ENCODE data around the gene TDRD15.
"Not testable (repeated sequence)": the region's sequence is repeated elsewhere in the genome, so short reads cannot be mapped to it uniquely, and the experiment has no call there.

Gene TDRD15

DNA sequence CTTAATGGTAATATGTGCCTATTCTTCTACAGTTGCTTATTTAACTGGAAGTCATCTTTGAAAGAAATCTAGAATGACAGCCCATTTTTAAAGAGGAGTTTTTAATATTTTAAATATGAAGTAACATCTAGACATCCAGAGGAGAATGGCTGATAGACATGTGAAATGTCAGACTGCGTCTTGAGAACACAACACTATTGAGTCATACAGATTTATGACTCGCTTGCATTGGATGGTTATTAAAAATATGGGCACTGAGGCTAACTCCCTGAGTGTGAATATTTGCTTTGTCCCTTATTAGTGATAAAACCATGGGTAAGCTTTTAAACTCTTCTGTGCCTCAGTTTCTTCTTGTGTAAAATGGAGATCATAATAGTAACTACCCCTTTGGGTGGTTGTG is 22.9 kb downstream of the TDRD15 start:
- no peak for DNase-seq (ENCODE audit: low spot score)

GRCh38 chr2:21148718-21149117 is 24.9 kb downstream of the TDRD15 start:
- DNase-seq (ENCODE audit: low spot score): no peak

DNA sequence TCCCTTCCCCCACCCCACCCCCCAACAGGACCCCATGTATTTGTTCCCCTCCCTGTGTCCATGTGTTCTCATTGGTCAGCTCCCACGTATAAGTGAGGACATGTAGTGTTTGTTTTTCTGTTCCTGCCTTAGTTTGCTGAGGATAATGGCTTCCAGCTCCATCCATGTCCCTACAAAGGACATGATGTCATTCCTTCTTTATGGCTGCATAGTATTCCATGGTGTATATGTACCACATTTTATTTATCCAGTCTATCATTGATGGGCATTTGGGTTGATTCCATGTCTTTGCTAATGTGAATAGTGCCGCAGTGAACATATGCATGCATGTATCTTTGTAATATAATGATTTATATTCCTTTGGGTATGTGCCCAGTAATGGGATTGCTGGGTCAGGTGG is 27.5 kb downstream of the TDRD15 start:
- not testable (repeated sequence) for DNase-seq (ENCODE audit: low spot score)

DNA sequence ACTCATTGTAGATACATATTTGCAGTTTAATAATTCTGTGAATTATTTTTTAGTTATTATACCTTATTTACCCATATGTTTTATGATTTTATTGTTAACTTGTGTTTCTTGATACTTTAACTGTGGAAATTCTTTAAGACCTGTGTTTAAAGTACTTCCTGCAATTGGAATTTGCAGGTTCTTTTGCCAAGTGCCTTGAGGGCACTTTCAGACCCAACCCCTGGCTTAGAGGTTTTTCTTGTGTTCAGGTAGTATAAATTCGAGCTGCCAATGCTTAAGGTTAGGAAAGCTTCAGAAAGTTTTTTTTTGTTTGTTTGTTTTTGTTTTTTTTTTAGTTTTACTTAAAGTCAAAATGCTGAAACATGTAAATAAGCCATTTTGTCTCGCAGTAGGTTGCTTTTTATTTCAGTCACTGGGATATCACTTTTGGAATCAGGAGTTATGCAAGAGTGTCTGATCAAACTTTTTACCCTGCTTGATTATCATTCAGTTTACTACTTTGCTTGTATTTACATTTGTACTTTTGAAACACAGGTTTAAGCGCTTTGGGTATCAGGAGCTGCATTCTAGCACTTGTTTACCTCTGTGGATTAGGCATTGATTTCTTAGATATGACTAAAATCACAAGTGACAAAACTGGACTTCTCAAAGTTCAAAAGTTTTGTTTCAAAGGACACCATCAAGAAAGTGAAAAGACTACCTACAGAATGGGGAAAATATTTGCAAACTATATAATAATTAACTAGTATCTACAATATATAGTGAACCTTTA is 31.8 kb downstream of the TDRD15 start:
- DNase-seq (ENCODE audit: low spot score): no peak

- no peak for DNase-seq (ENCODE audit: low spot score)
Observed at GRCh38 chr2:21161122-21161521, 37.4 kb downstream of the TDRD15 start.

- DNase-seq (ENCODE audit: low spot score): no peak
Observed at GRCh38 chr2:21161832-21162614, 38.3 kb downstream of the TDRD15 start.

DNA sequence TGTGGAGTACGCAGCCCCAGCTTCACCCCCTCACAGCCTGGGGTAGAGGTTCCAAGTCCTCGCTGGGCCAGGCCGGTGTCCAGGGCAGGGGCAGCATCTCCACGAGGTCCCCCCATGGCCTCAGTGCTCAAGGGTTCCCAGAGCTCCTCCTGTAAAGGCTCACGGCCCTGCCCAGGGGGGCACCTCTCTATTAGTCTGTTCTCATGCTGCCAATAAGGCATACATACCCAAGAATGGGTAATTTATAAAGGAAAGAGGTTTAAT is 38.8 kb downstream of the TDRD15 start:
- DNase-seq (ENCODE audit: low spot score): no peak

DNA sequence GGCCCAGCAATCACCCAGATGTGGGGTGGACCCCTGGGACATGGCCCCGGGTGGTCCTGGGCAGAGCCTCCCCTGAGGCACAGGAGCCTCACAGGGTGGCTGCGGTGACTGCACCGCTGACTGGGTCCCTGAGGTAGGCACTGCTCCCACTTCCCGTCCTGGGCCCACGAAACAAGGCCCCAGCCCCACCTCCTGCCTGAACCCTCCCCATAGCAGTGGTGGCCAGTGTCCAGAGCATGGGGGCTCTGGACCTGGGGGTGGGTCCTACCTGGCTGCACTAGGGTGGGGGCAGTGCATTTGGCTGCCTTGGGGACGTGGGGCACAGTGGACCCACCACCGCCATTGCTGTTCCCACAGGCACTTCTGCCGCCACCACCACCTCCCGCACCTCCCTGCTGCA is 39.4 kb downstream of the TDRD15 start:
- DNase-seq (ENCODE audit: low spot score): no peak

GRCh38 chr2:21165350-21165749 is 41.6 kb downstream of the TDRD15 start:
- DNase-seq (ENCODE audit: low spot score): no peak

DNA sequence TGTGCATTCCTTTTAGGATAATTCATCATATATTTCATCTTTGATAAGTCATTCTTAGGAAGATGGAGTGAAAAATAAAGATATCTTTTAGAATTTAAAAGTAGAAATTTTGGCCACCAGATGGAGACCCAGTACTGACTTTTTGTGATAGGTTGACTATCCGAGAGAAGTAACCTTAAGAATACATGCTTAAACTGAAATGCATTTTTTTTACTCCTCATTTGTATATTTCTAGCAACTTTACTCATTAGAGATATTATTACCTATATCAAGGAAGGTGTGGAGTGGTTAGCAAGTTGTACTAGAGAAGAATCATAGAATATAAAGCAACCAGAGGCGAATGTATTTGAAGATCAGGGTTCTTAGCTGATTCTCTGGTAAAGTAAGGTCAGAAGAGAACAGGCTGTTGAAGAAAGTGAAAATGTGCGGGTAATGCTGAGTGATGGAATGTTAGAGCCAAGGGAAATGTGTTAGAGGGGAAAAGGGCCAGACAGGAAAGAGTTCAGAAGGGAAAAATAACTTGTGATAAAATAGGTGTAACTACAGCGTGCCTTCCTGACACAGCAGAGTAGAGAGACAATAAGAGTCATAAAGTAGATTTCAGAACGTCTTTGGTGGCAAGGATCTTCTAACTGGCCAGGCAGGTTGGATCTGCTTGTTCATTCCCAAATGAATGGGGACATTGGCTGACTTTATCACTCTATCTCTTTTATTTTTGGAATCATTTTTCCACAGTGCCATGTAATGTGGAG is 52.3 kb downstream of the TDRD15 start:
- no peak for DNase-seq (ENCODE audit: low spot score)

DNA sequence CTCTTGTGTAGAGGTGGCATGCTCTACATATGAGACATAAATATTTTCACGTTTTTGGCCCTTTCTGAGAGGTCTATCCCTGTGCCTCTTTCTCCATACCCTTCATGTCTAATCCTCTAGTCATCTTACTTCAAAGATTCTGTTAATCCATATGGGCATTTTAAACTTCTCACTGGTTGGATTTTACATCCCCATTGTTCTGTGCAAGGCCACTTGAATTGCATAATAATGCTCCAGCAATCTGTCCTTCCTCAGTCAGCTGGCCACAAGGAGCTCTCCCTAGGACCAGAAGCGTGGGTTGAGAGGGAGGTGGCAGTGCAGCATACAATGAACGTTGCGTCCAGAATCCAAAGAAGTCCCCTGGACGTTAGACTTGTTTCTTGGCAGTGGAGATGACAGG is 58.2 kb downstream of the TDRD15 start:
- DNase-seq (ENCODE audit: low spot score): no peak

GRCh38 chr2:21183306-21183705 is 59.5 kb downstream of the TDRD15 start:
- no peak for DNase-seq (ENCODE audit: low spot score)

- no peak for DNase-seq (ENCODE audit: low spot score)
Observed at GRCh38 chr2:21183726-21184125, 60.0 kb downstream of the TDRD15 start.

DNA sequence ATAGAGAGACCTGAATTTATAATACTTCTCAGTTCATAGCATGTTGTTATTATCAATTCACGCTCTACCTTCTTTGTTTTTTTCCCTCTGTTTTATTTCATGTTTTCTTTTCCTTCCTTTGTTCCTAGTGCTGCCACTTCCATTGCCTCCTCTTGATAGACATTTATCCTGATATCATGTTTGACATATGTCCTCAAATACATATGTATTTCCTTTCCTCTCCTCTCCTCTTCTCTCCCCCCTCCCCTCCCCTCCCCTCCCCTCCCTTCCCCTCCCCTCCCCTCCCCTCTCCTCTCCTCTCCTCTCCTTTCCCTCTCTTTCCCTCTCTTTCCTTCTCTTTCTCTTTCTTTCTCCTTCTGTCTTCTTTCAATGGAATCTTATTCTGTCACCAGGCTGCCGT is 67.8 kb downstream of the TDRD15 start:
- DNase-seq (ENCODE audit: low spot score): no peak

Measured in hematopoietic multipotent progenitor cell treated with erythropoietin and hydrocortisone succinate and interleukin-3 and kit ligand, for 17 days (in vitro differentiated cells).